Measurements from ENCODE around the gene PRKAG1. TPM values are rescaled to one million over a fixed set of nuclear protein-coding genes. Genes with fewer than 3 reads are reported as not detected.

The PRKAG1 gene
- polyA plus RNA-seq, 2 of the 4 experiments (the other 2 are of a cell fraction): 40.0 to 100 TPM

- ATAC-seq (no peak), DNase-seq (ENCODE audit: low read depth in 1 of 2, low spot score in 1 of 2) (no peak), FAIRE-seq (no peak)
- Histone ChIP-seq H3K4me2 (no peak overlapping the region), H3K4me3 (no peak overlapping the region), H3K4me1 (peaks cover 26% of the 10 kb centered on the region), H3K9me3 (no peaks in the 10 kb centered on the region), H3K27ac (no peak overlapping the region)
- TF ChIP-seq ZSCAN20 (CRISPR knock-in tag; IDR thresholded peaks at IDR 0.05) (no peak), POLR2AphosphoS2 (conservative IDR thresholded peaks at IDR 0.05; ENCODE audit: low read length) (no peak), RCOR1 (IDR thresholded peaks at IDR 0.05; ENCODE audit: low read depth, low read length) (no peak), BCL3 (IDR thresholded peaks at IDR 0.05) (no peak), ZFP36 (IDR thresholded peaks at IDR 0.05; ENCODE audit: borderline replicate concordance, partially characterized antibody) (no peak), ZC3H11A (IDR thresholded peaks at IDR 0.05) (no peak), CHD2 (IDR thresholded peaks at IDR 0.05; ENCODE audit: low read length, partially characterized antibody) (no peak), NPAS2 (CRISPR knock-in tag; IDR thresholded peaks at IDR 0.05; ENCODE audit: borderline replicate concordance) (no peak), FOSL2 (IDR thresholded peaks at IDR 0.05) (no peak), FOSL2 (CRISPR knock-in tag; IDR thresholded peaks at IDR 0.05) (no peak), CHD4 (IDR thresholded peaks at IDR 0.05; ENCODE audit: borderline replicate concordance) (no peak), EHMT2 (IDR thresholded peaks at IDR 0.05; ENCODE audit: low read depth) (no peak), MAZ (IDR thresholded peaks at IDR 0.05; ENCODE audit: borderline replicate concordance, low read depth, low read length) (no peak), REST (IDR thresholded peaks at IDR 0.05) (no peak), BHLHE40 (IDR thresholded peaks at IDR 0.05; ENCODE audit: low read depth, low read length) (no peak), MAX (IDR thresholded peaks at IDR 0.05) (no peak), CEBPB (IDR thresholded peaks at IDR 0.05) (no peak), TFCP2L1 (CRISPR knock-in tag; IDR thresholded peaks at IDR 0.05) (no peak), MYC (IDR thresholded peaks at IDR 0.05; ENCODE audit: borderline replicate concordance, low read length) (no peak), PBX3 (IDR thresholded peaks at IDR 0.05) (no peak)
- 80% methylated on average over 12 of the region's 12 CpGs for WGBS (ENCODE audit: missing lambda C conversion rate)
- ChIA-PET POLR2A (interaction anchor here (1.2 kb wide), 1 partner anchor 14 kb away, joined by 3 read pairs; no protein-coding TSS in a partner anchor), CTCF (interaction anchor here (70.2 to 77.5 kb wide), 2 partner anchors 6 to 19 kb away, joined by 2584 read pairs; partner anchors contain the start of genes ARF3, DDN, FKBP11 and PRKAG1)
Measured at GRCh38 chr12:48973531-48973930, 45.0 kb downstream of the PRKAG1 start.

- FAIRE-seq: no peak
Measured at GRCh38 chr12:48972952-48973483, 45.6 kb downstream of the PRKAG1 start.

More at GRCh38 chr12:48972952-48973483, 45.6 kb downstream of the PRKAG1 start:
- ATAC-seq: no peak
- ChIA-PET POLR2A (interaction anchor here (1.2 kb wide), 1 partner anchor 15 kb away, joined by 3 read pairs; no protein-coding TSS in a partner anchor), CTCF (interaction anchor here (70.2 to 77.5 kb wide), 2 partner anchors 7 to 19 kb away, joined by 2584 read pairs; partner anchors contain the start of genes ARF3, DDN, FKBP11 and PRKAG1)
- H3K4me3 ChIP-seq: no peak overlapping the region
- DNase-seq (ENCODE audit: low read depth in 1 of 2, low spot score in 1 of 2): no peak
- H3K27ac ChIP-seq: no peak overlapping the region
- WGBS (ENCODE audit: missing lambda C conversion rate): 66% methylated on average over 3 of the region's 3 CpGs
- TF ChIP-seq RFX5 (IDR thresholded peaks at IDR 0.05): no peak
- TF ChIP-seq CBX2 (IDR thresholded peaks at IDR 0.05; ENCODE audit: borderline replicate concordance, low read depth): no peak
- TF ChIP-seq HEYL (CRISPR knock-in tag; IDR thresholded peaks at IDR 0.05): no peak
- no peak for TF ChIP-seq USF2 (IDR thresholded peaks at IDR 0.05)
- TF ChIP-seq FOXS1 (CRISPR knock-in tag; IDR thresholded peaks at IDR 0.05): no peak
- no peak for TF ChIP-seq TFCP2L1 (CRISPR knock-in tag; IDR thresholded peaks at IDR 0.05)
- no peak for TF ChIP-seq ATOH8 (CRISPR knock-in tag; IDR thresholded peaks at IDR 0.05; ENCODE audit: low read depth)
- no peak for TF ChIP-seq MYC (IDR thresholded peaks at IDR 0.05; ENCODE audit: borderline replicate concordance, low read length)
- TF ChIP-seq HDAC2 (IDR thresholded peaks at IDR 0.05): no peak
- TF ChIP-seq KDM1A (IDR thresholded peaks at IDR 0.05; ENCODE audit: low read depth): no peak
- peaks cover 24% of the 10 kb centered on the region for H3K4me1 ChIP-seq
- no peaks in the 10 kb centered on the region for H3K9me3 ChIP-seq
- H3K4me2 ChIP-seq: no peak overlapping the region

Measured in A549 (cell line).